ENCODE data around the gene TFCP2L1.

TFCP2L1 gene

DNA sequence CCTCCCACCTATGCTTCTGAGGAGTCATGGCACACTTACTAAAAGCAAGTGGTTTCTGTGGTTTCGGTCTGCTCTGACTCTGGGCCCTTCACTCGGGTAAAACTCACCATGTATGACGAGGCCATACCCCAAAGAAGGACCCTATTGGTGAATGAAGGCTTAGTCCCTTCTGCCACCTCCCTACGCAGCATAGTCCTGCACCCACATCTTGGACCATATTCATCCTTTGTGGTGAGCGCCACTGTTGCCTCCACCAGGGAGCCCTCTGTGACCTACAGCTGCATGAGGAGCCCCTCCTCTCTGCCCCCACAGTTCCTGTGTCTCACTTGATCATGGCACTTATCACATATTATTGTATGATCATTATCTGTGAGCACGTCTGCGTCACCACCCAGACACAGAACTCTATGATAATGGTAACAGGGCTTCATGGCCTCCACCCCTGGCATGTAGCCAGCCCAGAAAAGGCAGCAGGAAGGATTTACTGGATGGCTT is 113.3 kb downstream of the TFCP2L1 start:
- Histone ChIP-seq H3K9me3 (ENCODE audit: control insufficient read depth, low read length) (no peaks in the 10 kb centered on the region), H3K27ac (ENCODE audit: insufficient read depth, low read length, poor library complexity, severe bottlenecking) (no peak overlapping the region), H3K4me3 (ENCODE audit: insufficient read depth, low read depth, low read length, poor library complexity, severe bottlenecking) (no peak overlapping the region), H3K27me3 (replicated peaks; ENCODE audit: control insufficient read depth, insufficient read depth, low read length, poor library complexity, severe bottlenecking) (no peaks in the 10 kb centered on the region), H3K36me3 (ENCODE audit: control insufficient read depth, insufficient read depth, low read length) (no peaks in the 10 kb centered on the region), H3K4me1 (ENCODE audit: control insufficient read depth, insufficient read depth, low read length, poor library complexity, severe bottlenecking) (no peaks in the 10 kb centered on the region)
- no peak for DNase-seq

DNA sequence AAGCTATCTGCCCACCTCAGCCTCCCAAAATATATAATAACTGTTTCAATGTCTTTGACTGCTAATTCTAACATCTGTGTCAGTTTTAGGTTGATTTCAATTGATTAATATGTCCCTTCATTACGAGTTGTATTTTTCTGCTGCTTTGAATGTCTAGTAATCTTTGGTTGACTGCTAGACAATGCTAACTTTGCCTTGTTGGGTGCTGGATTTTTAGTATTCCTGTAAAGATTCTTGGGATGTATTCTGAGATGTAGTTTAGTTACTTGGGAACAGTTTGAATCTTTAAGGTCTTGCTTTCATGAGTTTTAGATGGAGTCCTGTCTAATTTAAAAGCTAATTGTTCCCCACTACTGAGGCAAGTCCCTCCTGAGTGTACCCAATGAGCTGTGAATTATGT is 114.4 kb downstream of the TFCP2L1 start:
- Histone ChIP-seq H3K36me3 (ENCODE audit: control insufficient read depth, insufficient read depth, low read length) (no peaks in the 10 kb centered on the region), H3K27me3 (replicated peaks; ENCODE audit: control insufficient read depth, insufficient read depth, low read length, poor library complexity, severe bottlenecking) (no peaks in the 10 kb centered on the region), H3K4me3 (ENCODE audit: insufficient read depth, low read depth, low read length, poor library complexity, severe bottlenecking) (no peak overlapping the region), H3K4me1 (ENCODE audit: control insufficient read depth, insufficient read depth, low read length, poor library complexity, severe bottlenecking) (no peaks in the 10 kb centered on the region), H3K9me3 (ENCODE audit: control insufficient read depth, low read length) (no peaks in the 10 kb centered on the region), H3K27ac (ENCODE audit: insufficient read depth, low read length, poor library complexity, severe bottlenecking) (no peak overlapping the region)
- no peak for DNase-seq

DNA sequence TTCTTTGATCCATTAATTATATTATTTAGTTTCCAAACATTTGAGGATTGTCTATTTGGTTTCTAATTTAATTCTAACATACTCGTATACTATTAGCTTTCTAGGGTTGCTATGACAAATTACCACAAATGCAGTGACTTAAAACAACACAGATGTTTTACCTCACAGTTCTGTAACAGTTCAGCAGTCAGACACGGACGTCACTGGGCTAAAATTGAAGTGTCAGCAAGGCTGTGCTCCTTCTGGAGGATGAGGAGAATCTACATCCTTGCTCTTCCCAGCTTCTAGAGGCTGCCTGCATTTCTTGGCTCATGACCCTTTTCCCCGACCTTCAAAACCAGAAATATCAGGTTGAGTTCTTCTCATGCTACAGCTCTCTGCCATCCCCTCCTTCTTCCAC is 117.6 kb downstream of the TFCP2L1 start:
- Histone ChIP-seq H3K4me3 (ENCODE audit: insufficient read depth, low read depth, low read length, poor library complexity, severe bottlenecking) (no peak overlapping the region), H3K36me3 (ENCODE audit: control insufficient read depth, insufficient read depth, low read length) (no peaks in the 10 kb centered on the region), H3K9me3 (ENCODE audit: control insufficient read depth, low read length) (no peaks in the 10 kb centered on the region), H3K27me3 (replicated peaks; ENCODE audit: control insufficient read depth, insufficient read depth, low read length, poor library complexity, severe bottlenecking) (no peaks in the 10 kb centered on the region), H3K27ac (ENCODE audit: insufficient read depth, low read length, poor library complexity, severe bottlenecking) (no peak overlapping the region), H3K4me1 (ENCODE audit: control insufficient read depth, insufficient read depth, low read length, poor library complexity, severe bottlenecking) (no peaks in the 10 kb centered on the region)
- no peak for DNase-seq

Data from effector memory CD4-positive, alpha-beta T cell (primary cell).